Measurements from ENCODE around the gene ABRACL. TPM values are rescaled to one million over a fixed set of nuclear protein-coding genes. Genes with fewer than 3 reads are reported as not detected.

The ABRACL gene
- total and polyA plus RNA-seq, 2 donors (not counting 3 experiments of a cell fraction or from before 2014, with no cell fraction given): 54.4 to 87.4 TPM

GRCh38 chr6:139051396-139052060, 23.0 kb downstream of the ABRACL start:
- Histone ChIP-seq H3K27ac (ENCODE audit: insufficient read depth, low read depth, low read length) (no peak overlapping the region), H4K20me1 (replicated peaks; ENCODE audit: control insufficient read depth, extremely low read depth, insufficient read depth, low read length) (no peaks in the 10 kb centered on the region), H3K9me1 (replicated peaks; ENCODE audit: control insufficient read depth, extremely low read depth, insufficient read depth, low read length) (no peaks in the 10 kb centered on the region), H3K79me2 (ENCODE audit: control insufficient read depth, insufficient read depth, low read length) (no peaks in the 10 kb centered on the region), H3K4me2 (ENCODE audit: insufficient read depth, low read length) (no peak overlapping the region), H3K4me1 (ENCODE audit: control insufficient read depth, extremely low read depth, insufficient read depth, low read length) (no peaks in the 10 kb centered on the region), H2AFZ (ENCODE audit: low read depth, low read length) (no peak overlapping the region), H3K9ac (replicated peaks; ENCODE audit: extremely low read depth, insufficient read depth, low read length) (no peak overlapping the region), H3K9me3 (replicated peaks; ENCODE audit: control insufficient read depth, insufficient read depth, low read length) (no peaks in the 10 kb centered on the region), H3K36me3 (ENCODE audit: control insufficient read depth in 2 of 2, extremely low read depth in 1 of 2, insufficient read depth in 2 of 2, low read length in 2 of 2) (no peaks in the 10 kb centered on the region), H3K27me3 (ENCODE audit: control insufficient read depth in 2 of 2, insufficient read depth in 2 of 2, low read length in 2 of 2) (peaks cover 0 to 12% of the 10 kb centered on the region in 2 experiments), H3K4me3 (replicated peaks in 1 of 3; ENCODE audit: insufficient read depth in 1 of 3, low read depth in 1 of 3, low read length in 3 of 3) (no peak overlapping the region)
- dilution Hi-C loops (cut with MboI; ENCODE audit: extremely low pct_ligation_motif_present, low sequenced_read_pairs) (no loop called here), intact Hi-C loops (cut with micrococcal nuclease) (no loop called here)
- BruUV-seq (replicated peaks): no TSS peak
- no peak for FAIRE-seq
- ChIA-PET CTCF (no interaction called here), POLR2A (no interaction called here)
- no peak for DNase-seq (ENCODE audit: low read depth, low spot score)
- no peak for TF ChIP-seq POLR2A (IDR thresholded peaks at IDR 0.05; ENCODE audit: low read depth, low read length)
- no peak for TF ChIP-seq JUN (IDR thresholded peaks at IDR 0.05; ENCODE audit: borderline replicate concordance, insufficient read depth, insufficient read length, low read depth)
- TF ChIP-seq MYC (IDR thresholded peaks at IDR 0.05; ENCODE audit: low read depth, low read length): no peak
- TF ChIP-seq MAX (IDR thresholded peaks at IDR 0.05; ENCODE audit: insufficient read depth, insufficient read length): no peak
- no peak for TF ChIP-seq CTCF (IDR thresholded peaks at IDR 0.05; ENCODE audit: extremely low read depth in 1 of 2, insufficient read depth in 1 of 2, low read depth in 1 of 2, low read length in 2 of 2)
- no peak for TF ChIP-seq GATA2 (IDR thresholded peaks at IDR 0.05; ENCODE audit: insufficient read depth, insufficient read length, low read depth, low read length)
- TF ChIP-seq EZH2 (IDR thresholded peaks at IDR 0.05; ENCODE audit: borderline replicate concordance, low read depth, low read length, severe bottlenecking): no peak
